Stromal cell of bone marrow (primary cell): ENCODE data around the gene BDKRB1.

Experiments used
- DNase-seq: peaks from one replicate; pipeline ENCODE4 v3.0.0-alpha.2; 2012; ENCODE audit warnings: low read depth

The BDKRB1 gene

DNA sequence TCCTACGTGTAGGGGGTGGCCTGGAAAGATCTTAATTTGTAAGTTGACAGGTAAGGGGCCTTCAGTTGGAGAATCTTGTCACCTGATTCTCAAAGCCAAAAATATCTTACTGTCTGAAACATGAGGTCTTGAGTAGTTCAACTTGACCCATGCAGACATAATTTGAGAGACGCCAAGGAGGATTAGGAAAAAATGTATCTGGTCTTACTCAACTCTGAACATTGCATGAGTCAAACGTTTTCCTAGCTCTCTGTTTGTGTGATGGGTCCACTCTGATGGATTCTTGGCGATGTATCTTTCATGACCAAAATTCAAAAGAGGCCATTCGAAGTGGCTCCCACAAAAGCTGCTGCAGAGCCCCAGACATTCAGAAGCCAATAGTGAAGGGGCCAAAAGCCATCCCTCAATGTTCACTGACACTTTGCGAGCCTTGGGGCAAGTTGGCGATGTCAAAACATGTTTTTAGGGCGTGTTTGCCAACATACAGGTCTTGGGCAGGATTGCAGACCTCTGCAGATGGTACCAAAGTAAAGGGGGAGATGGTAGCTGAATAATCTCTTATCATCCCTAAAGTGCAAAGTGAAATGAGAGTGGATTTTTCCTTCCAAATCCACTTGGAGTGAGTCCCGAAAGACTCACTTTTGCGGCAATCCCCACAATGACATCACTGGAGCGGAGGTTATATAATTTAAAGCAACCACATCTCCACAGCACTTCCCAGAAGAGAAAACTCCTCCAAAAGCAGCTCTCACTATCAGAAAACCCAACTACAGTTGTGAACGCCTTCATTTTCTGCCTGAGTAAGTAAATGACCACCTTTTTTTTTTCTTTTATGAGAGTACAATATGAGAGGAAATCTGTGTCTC is at the start of gene BDKRB1:
Gene BDKRB1 (plus strand): TSS at position 710 of the 866 bp plus-strand sequence. CDS start 7,473 bp downstream, outside the sequence.
- peak; percentile 93 for DNase-seq

DNA sequence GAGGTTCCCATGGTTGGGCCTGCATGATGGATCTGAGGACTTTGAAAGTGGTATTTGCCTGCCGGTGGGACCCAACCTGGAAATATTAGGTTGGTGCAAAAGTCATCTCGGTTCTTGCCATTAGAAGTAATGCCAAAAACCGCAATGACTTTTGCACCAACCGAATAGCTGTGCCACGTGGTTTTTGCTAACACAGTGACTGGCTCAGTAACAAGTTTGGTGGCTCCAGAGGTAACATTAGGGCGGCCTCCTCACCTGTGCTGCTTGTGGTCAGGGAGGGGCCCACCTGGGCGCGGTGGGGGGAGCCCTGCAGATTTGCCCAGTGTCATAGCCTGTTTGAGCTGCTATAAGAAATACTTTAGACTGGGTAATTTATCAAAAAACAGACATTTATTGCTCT is 49.5 kb upstream of the BDKRB1 start:
- no peak for DNase-seq

DNA sequence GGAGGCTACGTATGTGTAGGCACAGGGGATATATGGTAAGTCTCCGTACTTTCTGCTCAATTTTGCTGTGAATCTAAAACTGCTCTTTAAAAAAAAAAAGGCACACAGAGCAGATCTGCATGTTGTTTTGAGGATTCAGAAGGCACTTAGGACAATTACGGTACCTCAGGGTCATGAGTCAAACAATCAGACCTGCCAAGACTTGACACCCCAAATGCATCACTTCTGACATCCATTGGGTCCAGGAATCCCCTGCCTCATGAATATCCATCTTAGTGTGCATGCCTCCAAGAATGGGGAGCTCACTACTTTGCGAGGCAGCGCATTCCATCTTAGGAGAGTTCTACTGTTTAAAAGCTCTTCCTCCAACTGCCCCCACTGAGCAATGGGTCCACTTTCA is 48.3 kb upstream of the BDKRB1 start:
- DNase-seq = no peak

DNA sequence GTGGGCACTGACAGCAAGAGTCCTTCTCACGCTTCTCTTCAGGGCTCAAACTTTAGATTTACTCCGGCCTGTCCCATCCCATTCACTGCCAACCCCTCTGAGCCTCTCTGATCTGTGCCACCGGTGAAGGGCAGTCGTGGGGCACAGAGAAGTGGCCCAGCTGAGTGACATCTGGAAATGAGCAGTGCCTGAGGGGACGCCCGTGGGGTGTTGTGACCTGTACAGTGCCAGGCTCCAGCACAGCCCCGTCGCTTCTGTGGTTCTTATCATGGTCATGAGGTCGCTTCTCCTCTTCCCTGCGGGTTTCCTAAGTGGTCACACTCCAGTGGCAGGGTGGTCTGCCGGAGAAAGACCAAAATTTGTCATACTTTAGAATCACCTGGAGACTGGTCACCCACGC is 47.3 kb upstream of the BDKRB1 start:
- DNase-seq = no peak

DNA sequence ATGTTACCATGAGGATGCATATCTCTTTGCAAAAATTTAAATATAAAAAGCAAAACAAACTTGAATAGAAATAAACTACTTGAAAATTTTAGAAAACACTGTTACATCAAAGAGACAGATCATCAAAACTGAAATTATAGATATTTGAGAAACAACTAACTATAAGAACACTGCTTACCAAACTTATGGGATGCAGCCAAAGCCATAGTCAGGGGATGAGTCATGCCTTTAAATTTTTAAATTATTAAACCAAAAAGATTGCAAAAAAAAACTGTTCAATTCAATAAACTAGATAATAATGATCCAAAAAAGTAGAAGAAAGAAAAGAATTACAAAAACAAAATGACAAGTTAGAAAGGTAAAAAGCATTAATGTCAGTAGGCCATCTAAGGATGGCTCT is 43.9 kb upstream of the BDKRB1 start:
- no peak for DNase-seq

DNA sequence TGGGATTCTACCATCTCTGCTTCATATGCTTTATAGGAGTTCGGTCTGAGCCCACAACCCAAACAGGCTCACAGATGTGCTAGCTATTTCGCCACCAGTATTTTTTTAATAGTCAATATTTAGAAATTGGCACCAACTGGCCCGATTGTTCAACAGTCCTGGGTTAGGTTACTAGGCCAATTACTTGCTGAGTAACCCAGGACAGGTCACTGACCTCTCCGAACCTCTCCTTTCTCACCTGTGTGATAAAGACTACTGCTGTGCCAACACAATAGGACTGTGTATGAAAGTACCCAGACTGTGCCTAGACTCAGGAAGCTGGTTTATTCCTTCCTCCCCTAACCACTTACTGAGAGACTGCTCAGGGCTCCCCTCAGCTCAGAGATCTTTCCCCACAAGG is 43.1 kb upstream of the BDKRB1 start:
- no peak for DNase-seq

DNA sequence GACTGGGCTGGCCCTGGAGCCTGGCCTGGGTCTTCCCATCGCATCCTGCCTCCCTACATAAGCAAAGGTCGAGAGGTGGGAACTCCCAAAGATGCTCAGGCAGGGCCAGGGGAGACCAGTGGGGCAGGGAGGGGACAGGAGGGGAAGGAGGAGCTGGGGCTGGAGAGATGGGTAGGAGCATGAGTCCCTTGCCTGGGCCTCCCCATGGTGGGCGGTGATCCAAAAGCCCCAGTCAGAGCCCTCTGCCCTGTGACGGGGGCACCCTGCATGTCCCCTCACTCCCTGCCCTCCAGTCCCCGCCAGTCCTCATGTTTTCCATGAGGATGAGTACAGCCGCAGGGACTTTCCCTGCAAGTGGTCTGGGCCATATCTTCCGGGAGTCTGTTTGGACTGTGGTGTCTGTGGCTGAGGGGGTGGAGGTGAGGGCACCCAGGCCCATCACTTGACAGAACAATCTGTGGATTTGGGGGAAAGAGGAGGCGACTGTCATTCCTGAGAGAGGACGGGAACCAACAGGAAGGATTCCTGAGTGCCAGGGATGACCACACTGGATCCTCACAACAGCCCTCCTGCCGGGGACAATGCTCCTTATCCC is 42.0 kb upstream of the BDKRB1 start:
- DNase-seq = no peak

DNA sequence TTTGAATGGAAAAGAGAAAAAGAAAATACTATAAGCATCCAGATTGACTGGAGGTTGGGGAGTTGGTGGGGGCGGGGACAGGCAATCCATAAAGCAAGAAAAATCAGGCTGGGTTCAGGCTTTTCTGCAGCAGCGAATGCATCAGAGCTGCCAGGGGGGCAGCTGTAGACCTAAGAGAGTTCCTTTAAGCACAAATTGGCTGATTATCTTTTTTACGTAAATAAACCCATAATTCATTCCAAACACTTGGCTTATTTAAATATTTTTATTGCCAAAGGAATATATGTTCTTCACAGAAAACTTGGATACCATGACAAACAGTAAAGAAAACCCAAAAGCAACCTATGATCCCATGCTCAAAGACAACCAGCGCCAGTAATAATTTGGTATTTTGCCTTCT is 41.2 kb upstream of the BDKRB1 start:
- DNase-seq = no peak

DNA sequence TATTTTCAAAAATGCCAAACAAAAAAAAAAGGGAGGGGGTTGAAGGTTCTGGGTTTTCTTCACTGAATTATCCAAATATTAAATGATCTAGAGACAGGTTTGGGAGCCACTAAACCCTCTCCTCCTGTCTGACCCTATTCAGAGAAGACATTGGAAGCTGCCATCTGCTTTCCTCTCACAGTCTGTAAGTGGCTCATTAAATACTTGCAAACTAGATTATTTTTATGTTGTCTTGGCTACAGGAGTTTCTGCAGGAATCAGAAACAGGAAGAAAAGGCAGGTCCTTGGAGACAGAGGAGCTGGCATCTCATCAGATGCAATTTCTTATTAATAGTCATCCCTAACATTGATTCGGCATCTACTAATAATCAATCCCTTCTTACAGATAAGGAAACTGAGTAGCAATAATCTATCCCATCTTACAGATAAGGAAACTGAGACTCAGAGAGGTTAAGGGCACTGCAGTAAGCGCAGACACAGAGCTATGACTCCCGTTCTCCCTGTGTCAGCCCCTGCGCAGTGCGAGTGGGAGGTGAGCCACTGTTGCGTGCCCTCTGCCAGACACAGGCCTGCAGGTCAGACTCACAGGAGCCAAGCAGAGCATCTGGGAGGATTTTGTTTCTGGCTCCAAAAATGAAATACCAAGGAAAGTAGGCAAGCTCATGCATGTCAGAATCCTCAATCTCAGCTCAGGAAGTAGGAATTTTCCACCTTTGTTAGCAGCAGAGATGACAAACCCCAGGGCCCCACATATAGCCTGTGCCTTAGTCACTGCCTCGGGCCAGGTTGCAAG is 40.4 kb upstream of the BDKRB1 start:
- no peak for DNase-seq

DNA sequence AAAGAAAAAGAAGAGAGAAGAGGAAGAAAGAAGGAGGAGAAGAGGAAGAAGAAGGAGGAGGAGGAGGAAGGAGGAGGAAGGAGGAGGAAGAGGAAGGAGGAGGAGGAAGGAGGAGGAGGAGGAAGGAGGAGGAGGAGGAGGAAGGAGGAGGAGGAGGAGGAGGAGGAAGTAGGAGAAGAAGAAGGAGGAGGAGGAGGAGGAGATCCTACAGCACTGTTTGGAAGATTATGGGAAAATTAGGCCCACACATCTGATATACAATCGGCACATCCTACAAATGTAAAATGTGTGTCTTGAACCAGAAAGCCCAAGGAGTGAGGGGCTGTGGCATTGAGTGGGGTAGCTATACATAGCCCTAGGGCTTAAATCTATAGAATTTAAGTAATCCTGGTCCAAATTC is 39.4 kb upstream of the BDKRB1 start:
- no peak for DNase-seq

DNA sequence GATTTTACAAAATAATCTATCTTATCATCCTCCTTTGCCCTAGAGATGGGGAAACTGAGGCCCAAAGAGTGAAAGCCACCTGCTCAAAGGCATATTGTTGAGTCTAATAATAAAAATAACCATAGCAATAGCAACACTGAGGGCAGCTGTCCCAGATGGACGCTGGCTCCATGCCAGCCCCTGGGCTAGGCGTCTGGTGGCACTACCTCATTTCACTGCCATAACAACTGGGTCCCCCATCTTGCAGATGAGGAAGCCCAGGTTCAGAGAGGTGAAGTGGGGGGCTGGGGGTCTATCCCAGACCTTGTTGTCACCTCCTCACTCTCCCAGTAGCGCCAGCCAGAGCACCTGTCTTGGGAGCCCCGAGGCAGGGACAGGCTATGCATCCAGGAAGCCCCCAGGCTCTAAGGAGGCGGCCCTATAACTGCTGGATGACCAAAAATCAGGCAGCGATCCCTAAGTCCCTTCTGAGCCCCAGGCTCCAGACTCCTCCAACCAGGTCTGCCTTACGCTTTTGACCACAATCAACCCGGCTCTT is 38.6 kb upstream of the BDKRB1 start:
- no peak for DNase-seq

DNA sequence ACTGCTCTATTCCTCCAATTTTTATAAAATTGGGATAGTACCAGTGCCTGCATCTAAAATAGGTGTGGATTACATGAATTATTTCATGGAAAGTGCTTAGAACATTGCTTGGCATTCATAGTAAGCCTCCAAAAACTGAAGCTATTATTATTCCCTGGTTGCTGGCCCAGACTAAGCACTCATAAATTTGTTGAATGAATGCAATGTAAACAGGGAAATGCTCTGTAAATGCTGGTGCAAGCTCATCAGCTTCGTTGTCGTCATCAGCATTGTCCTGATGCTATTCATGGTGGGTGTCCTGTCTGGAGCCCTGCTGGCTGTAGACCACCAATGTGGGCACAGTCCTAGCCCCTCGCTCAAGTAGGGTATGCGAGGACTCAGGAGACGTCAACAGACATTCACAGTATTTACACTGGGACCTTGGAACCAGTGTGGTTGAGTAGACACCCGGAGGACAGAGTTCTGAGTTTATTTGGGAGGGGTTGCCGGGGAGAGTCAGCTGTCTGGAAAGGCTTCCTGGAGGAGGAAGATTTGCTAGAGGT is 34.8 kb upstream of the BDKRB1 start:
- DNase-seq = no peak

DNA sequence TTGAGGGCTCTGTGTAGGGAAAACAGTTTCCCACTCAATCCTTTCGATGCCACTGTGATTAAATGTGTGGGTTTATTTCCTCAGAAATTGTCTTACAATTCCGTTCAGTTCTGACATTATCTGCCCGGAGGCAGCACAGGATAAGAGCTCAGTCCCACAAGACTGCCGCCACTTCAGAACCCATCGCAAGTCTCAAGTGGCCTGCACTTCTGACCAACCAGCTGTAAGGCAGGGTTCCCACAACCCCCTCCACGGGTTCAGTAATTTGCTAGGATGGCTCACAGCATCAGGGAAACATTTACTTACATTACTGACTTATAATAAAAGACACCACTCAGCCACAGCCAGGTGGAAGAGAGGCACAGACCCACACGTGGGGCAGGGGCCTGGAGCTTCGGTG is 34.2 kb upstream of the BDKRB1 start:
- no peak for DNase-seq

DNA sequence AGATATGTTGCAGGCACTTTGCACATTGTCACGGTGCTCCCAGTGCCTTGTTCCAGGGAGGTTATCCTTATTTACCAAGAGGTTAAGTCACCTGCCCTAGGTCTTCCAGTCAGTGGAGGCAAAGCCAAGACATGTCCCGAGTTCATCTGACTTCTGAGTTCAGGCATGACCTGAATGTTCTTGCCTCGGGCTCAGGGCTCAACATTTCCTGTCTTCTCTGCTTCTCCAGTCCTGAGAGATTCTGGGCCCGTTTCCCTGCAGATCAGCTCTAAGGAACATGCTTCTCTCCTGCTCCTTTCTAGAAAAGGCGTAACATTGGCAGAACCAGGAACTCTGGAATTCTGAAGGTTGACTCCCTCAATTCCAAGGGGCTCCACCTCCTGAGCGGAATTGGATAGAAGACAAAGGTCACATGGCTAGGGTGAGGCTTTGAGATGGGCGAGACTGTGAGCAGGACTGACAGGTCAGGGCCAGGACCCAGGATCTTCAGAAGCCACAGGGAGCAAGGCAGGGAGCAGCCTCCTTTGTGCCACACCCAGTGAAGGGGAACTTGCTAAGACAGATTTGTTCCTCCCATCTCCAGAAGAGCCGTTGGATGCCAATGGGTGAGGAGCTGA is 31.4 kb upstream of the BDKRB1 start:
- DNase-seq = no peak

DNA sequence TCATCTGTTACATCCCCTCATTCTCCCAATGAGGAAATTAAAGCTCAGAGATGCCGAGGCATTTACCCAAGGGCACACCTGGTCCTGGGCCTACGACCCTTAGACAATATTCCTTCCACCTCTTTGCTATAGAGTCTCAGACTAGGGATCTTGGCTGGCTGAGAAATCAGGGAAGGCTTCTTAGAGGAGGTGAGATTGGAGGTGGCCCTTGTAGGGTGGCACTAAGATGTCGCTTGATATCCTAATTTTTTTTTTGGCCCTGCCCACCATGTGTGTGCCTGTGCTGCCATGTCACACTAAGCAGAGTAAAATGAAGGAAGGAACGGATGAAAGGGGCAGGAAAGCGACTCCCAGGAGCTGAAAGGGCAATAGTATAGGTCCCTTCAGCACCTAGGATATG is 30.8 kb upstream of the BDKRB1 start:
- no peak for DNase-seq

DNA sequence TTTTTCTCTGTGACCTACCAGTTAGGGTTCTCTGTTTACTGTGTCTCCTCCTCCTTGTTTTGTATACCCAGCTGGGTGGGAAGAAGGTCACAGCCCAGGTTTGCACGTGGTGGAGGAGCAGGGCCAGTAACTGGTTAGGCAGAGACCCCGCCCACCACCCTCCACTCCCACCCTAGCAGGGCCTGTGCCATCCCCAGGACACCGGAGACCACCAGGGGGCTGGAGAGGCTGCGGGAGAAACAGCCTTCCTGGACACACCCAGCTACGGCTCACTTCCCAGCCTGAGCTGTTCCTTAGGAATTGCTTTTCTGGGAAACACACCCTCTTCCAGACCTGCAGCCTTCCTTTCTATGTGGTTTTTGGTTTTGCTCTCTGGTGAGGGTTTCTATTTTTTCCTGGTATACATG is 30.3 kb upstream of the BDKRB1 start:
- DNase-seq = peak; percentile 36

DNA sequence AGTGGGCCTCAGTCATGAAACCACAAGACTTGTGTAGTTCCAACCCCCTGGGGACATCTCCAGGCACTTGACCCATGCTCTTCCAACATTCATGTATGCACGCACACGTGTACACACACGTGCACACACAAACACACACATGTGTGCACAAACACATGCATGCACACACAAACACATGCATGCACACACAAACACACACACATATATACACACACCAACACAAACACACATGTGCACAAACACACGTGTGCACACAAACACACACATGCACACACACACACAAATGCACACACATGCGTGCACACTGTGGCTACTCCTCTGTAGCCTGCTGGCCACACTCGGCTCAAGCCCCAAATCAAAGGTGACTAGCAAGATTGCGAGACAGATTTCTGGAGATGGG is 28.6 kb upstream of the BDKRB1 start:
- DNase-seq = no peak

DNA sequence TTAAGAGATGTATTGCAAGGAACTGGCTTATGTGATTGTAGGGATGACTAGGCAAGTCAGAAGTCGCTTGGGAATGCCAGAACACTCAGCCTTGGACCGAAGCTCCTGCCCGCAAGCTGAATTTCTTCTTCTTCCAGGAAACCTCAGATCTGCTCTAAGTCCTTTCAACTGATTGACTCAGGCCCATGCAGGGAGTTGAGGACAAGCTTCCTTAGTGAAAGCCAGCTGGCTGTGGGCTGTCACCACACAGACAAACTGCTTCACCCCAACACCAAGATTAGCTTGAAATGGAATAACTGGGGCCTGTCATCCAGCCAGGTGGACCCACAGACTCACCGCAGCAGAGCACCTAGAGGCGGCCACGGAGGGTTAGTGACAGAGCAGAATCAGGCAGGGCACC is 26.7 kb upstream of the BDKRB1 start:
- DNase-seq = no peak

DNA sequence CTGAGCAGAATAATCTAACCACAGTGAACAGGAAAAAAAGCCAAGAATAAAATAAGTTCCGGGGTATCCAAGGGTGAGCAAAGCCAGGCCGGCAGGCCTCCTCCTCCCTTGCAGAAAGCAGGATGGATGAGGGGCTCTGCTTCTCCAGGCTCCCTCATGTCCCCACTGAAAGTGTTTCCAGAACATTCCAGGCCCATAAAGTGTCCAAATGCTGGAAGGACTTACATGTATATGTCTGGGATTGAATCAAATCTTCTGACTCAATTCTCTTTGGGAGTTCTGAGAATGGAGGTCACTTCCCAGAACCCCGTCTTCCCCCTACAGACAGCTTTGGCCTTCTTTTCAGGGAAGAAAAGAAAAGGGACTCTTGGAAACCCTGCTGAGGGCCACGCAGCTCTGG is 25.0 kb upstream of the BDKRB1 start:
- DNase-seq = no peak

DNA sequence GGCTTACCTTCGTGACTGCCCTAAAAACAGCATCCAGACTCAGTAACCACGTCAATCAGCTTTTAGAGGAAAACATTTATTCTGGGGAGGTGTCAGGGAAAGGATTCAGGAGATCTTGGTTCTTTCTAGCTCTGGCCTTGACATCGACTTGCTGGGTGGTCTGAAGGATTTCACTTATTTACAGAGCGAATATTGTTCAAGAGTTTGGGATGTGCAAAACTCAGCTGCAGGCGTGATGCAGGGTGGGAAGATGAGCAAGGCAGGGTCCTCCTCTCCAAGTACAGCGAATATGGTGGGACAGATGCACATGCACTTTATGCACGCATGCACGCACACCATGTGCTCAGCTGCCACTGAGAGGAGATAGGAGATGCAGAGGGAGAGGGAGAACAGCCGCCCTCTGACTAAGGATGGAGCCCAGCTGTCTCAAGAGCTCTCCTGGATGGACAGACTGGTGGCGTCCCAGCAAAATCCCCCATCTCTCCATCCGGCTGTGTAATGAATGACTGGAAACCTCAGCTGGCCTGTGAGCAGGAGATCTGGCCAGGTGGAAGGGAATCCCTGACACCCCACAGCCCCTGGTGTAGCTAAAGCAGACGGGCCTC is 24.4 kb upstream of the BDKRB1 start:
- no peak for DNase-seq

DNA sequence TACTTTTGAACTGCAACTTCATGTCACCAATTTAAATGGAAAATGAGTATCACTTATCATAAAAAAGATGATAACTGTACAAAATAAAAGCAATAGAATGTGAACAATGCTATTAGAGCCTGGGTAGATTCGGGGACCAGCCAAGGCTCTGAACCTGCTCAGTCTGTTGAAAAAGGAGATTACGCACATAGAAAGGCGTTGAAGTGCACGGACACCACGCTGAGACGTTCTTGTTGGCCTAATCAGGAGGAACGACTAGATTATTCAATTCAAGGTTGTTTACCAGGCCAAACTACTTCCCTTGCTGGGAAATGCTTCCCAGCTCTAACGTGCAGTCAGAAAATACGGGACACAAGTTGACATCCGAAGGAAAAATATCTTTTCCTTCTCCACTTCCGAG is 23.5 kb upstream of the BDKRB1 start:
- DNase-seq = no peak

DNA sequence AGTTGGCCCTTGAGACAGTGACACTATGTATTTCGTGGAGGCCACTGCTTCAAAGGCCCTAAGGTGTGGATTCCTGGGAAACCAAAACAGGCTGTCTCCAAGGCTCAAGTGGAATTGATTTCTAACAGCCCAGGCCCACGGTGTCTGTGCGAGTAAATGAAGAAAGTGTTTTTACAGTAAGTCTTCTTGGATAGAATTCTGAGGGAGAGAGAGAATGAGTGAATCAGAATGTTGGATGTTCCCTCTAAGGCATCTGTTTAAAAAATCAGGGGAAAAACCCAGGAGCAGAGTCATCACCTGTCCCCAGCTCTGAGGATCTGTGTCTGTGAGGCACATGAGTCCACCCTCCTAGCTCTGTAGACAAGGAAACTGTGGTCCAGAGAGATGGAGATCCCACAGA is 22.3 kb upstream of the BDKRB1 start:
- DNase-seq = no peak
